Measurements from ENCODE around the gene FAM174C. TPM values are rescaled to one million over a fixed set of nuclear protein-coding genes. Genes with fewer than 3 reads are reported as not detected.

Gene FAM174C
- total and polyA plus RNA-seq, 2 of the 8 experiments (the other 6 are each of a cell fraction or from before 2014, with no cell fraction given) = 44.5 to 125 TPM

DNA sequence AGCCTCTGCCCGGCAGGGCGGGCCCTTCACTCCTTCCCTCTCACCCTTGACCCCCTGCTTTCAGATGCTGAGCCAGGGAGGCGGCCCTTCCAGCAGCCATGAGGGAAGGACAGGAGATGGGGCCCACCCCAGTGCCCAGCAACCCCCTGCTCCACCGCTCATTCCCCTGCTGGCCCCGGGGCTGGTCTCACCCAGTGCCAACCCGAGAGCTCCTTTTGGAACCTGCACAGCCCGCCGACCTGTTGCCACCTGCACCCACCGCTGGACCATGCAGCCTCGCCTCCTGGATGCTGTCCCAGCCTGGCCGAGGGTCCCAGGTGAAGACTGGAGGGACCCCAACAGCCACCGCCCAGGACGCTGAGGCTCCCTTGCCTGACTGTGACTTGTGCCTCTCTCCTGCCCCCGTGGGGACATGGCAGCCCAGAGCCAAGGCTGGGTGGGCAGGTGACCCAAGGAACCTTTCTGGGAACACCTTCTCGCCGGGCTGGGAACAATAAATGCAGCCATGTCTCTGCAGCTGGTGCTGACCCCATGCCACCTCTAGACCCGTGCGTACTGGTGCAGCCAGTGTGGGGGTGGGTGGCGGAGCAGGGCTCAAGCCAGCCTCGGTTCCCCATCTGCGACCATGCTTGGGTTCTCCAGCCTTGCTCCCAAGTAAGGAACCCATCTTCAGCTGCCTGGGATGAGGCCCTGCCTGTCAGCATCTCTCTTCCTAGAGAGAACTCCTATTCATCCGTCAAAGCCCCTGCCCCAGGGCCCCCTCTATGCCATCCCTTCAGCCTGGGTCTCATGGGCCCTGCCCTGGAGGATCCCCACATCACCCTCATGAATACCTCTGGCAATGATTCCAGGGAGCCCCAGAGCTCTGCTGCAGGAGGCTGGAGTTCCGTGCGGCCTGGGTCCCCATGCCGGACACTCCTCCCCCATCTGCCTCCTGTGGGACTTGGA lies 3.7 kb downstream of the FAM174C start:
- no peak overlapping the region for H4K91ac ChIP-seq (replicated peaks; ENCODE audit: insufficient read length, low read length)
- peaks cover 0 to 3% (median under 1%) of the 10 kb centered on the region in 4 experiments; a peak in 2 of 7 replicates for H3K27me3 ChIP-seq (replicated peaks in 1 of 4; ENCODE audit: control insufficient read depth in 3 of 4, extremely low read depth in 1 of 4, insufficient read depth in 3 of 4, low read length in 3 of 4)
- H3K18ac ChIP-seq (ENCODE audit: extremely low read depth, low read length) = no peak overlapping the region
- no peak overlapping the region for H2BK12ac ChIP-seq (ENCODE audit: low read depth, low read length)
- no peak for FAIRE-seq
- H4K8ac ChIP-seq (ENCODE audit: extremely low read depth, insufficient read depth, low read length) = no peak overlapping the region; the same call in 1 of the 2 replicates
- no peak overlapping the region for H4K5ac ChIP-seq (ENCODE audit: insufficient read length, low read depth, low read length)
- TF ChIP-seq SP2 (IDR thresholded peaks at IDR 0.05; ENCODE audit: low read length) (no peak), PHF8 (conservative IDR thresholded peaks at IDR 0.05; ENCODE audit: low read depth, low read length) (no peak)
- TF ChIP-seq, protein P1, sequence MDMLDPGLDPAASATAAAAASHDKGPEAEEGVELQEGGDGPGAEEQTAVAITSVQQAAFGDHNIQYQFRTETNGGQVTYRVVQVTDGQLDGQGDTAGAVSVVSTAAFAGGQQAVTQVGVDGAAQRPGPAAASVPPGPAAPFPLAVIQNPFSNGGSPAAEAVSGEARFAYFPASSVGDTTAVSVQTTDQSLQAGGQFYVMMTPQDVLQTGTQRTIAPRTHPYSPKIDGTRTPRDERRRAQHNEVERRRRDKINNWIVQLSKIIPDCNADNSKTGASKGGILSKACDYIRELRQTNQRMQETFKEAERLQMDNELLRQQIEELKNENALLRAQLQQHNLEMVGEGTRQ (IDR thresholded peaks at IDR 0.05; ENCODE audit: low read length) = no peak
- peaks cover 0 to 6% of the 10 kb centered on the region in 2 experiments; a peak in 1 of 4 replicates for H3K79me2 ChIP-seq (ENCODE audit: control insufficient read depth in 1 of 2, insufficient read depth in 2 of 2, low read length in 2 of 2)
- H3K4me3 ChIP-seq (ENCODE audit: extremely low read depth in 1 of 4, insufficient read depth in 2 of 4, low read depth in 3 of 4, low read length in 4 of 4) = no peak overlapping the region
- H2BK15ac ChIP-seq (ENCODE audit: low read length) = no peak overlapping the region
- no peak overlapping the region for H2BK120ac ChIP-seq (replicated peaks; ENCODE audit: low read depth, low read length)
- POLR2A ChIA-PET (ENCODE audit: partially characterized antibody) = interaction anchor here (1.0 to 11.4 kb wide), 7 partner anchors 8 to 252 kb away, joined by 3 to 331 read pairs (median 4); partner anchors contain the start of gene CIRBP
- H3K23ac ChIP-seq (ENCODE audit: insufficient read length) = no peak overlapping the region
- no peak overlapping the region for H3K14ac ChIP-seq (ENCODE audit: insufficient read length)
- peaks cover 5% of the 10 kb centered on the region; the same call in 1 of the 2 replicates for H3K79me1 ChIP-seq (ENCODE audit: low read depth, low read length)
- H3K4me2 ChIP-seq (ENCODE audit: insufficient read depth in 1 of 2, low read depth in 2 of 2, low read length in 2 of 2) = no peak overlapping the region
- peaks cover 10% of the 10 kb centered on the region; the same call in 1 of the 2 replicates for H3K23me2 ChIP-seq (ENCODE audit: low read depth, low read length)
- no peak overlapping the region for H2BK20ac ChIP-seq (ENCODE audit: low read length)
- CTCF ChIA-PET (ENCODE audit: partially characterized antibody) = interaction anchor here (0.7 to 4.0 kb wide), 28 partner anchors 10 to 515 kb away, joined by 3 to 14 read pairs (median 4); partner anchors contain the start of gene CIRBP
- no peak overlapping the region for H3K4ac ChIP-seq (replicated peaks; ENCODE audit: insufficient read length, low read depth, low read length)
- H2AFZ ChIP-seq (ENCODE audit: low read length) = no peak overlapping the region
- no peaks in the 10 kb centered on the region for H3K9me3 ChIP-seq (ENCODE audit: insufficient read depth in 2 of 2, low read depth in 1 of 2, low read length in 1 of 2)
- H3K4me1 ChIP-seq (replicated peaks in 1 of 4; ENCODE audit: control insufficient read depth in 3 of 4, insufficient read depth in 4 of 4, low read length in 3 of 4) = peaks cover 0 to 19% (median 9%) of the 10 kb centered on the region in 4 experiments; a peak in 5 of 7 replicates
- H2BK5ac ChIP-seq (ENCODE audit: low read depth, low read length) = no peak overlapping the region
- no peak overlapping the region for H2AK5ac ChIP-seq (ENCODE audit: low read depth, low read length)
- H3K9ac ChIP-seq (replicated peaks in 1 of 4; ENCODE audit: extremely low read depth in 1 of 4, low read depth in 3 of 4, low read length in 3 of 4) = no peak overlapping the region
- H4K20me1 ChIP-seq (replicated peaks in 1 of 2; ENCODE audit: control insufficient read depth in 1 of 2, insufficient read depth in 2 of 2, low read length in 2 of 2) = peaks cover 0 to 11% of the 10 kb centered on the region in 2 experiments
- H3K56ac ChIP-seq (replicated peaks; ENCODE audit: insufficient read length, low read depth, low read length) = no peak overlapping the region
- 95% methylated on average over 19 of the region's 25 CpGs; no CpG with 5 or more reads in 1 of the 2 experiments for WGBS, 2 experiments (ENCODE audit: extremely low coverage in 1 of 2, insufficient coverage in 1 of 2, insufficient read length in 1 of 2, insufficient replicate concordance in 2 of 2, low coverage in 1 of 2, low lambda C conversion rate in 2 of 2, missing lambda C conversion rate in 1 of 2)
- H3K36me3 ChIP-seq (ENCODE audit: control insufficient read depth in 2 of 4, insufficient read depth in 4 of 4, low read length in 3 of 4) = peaks cover under 1 to 15% (median 7%) of the 10 kb centered on the region in 4 experiments; a peak in 7 of 8 replicates
- H3K27ac ChIP-seq (ENCODE audit: low read depth, low read length) = no peak overlapping the region
- DNase-seq (ENCODE audit: low read depth in 1 of 2, low spot score in 2 of 2) = no peak

Data from H1 (cell line).